ENCODE results near the gene EPB41L5. TPM values are rescaled to one million over a fixed set of nuclear protein-coding genes. Genes with fewer than 3 reads are reported as not detected.
A peak's percentile ranks its signal among the peaks of the same experiment; 100 is the strongest.

EPB41L5 gene
- total RNA-seq, 2 experiments from 2014 or later = 5.6 to 14.1 TPM

GRCh38 chr2:120222186-120223033, 209.5 kb downstream of the EPB41L5 start:
- H3K27ac ChIP-seq (ENCODE audit: low read depth, low read length, poor library complexity, severe bottlenecking) = peak overlapping the region; percentile 78
- no TSS peak for BruUV-seq (replicated peaks)
- H3K36me3 ChIP-seq (ENCODE audit: insufficient read depth, low read length) = peaks cover 24% of the 10 kb centered on the region; the same call in 1 of the 2 replicates
- H3K79me2 ChIP-seq (ENCODE audit: insufficient read depth, low read depth, low read length) = peaks cover 23% of the 10 kb centered on the region
- peaks cover 7% of the 10 kb centered on the region; the same call in 1 of the 2 replicates for H4K20me1 ChIP-seq (ENCODE audit: insufficient read depth, low read length)
- CTCF ChIA-PET (ENCODE audit: unreplicated experiment) = interaction anchor here (0.6 to 0.7 kb wide), 2 partner anchors 48 to 94 kb away, joined by 3 read pairs; no protein-coding TSS in a partner anchor
- POLR2A ChIA-PET = interaction anchor here (1.0 to 1.5 kb wide), 4 partner anchors 9 to 91 kb away, joined by 3 to 12 read pairs (median 4); no protein-coding TSS in a partner anchor
- intact Hi-C loops (cut with micrococcal nuclease; ENCODE audit: unreplicated experiment) = loop anchor here (1.0 to 5.0 kb wide), 3 partner anchors 45 to 465 kb away; partner anchors contain the start of genes EPB41L5 and PTPN4
- peak overlapping the region; percentile 62 for H2AFZ ChIP-seq (ENCODE audit: low read length)
- peak overlapping the region; percentile 84 for H3K4me2 ChIP-seq (ENCODE audit: low read length)
- no peaks in the 10 kb centered on the region for H3K9me3 ChIP-seq (ENCODE audit: low read length)
- peaks cover 46% of the 10 kb centered on the region for H3K4me1 ChIP-seq (ENCODE audit: insufficient read depth, low read length, poor library complexity, severe bottlenecking)
- TF ChIP-seq CTCF (conservative IDR thresholded peaks at IDR 0.05; ENCODE audit: low read length) = no peak
- no peak for TF ChIP-seq EZH2phosphoT487 (IDR thresholded peaks at IDR 0.05; ENCODE audit: borderline replicate concordance, low read depth, low read length)
- no peak for DNase-seq (ENCODE audit: low spot score)
- H3K4me3 ChIP-seq (ENCODE audit: low read depth, low read length, poor library complexity, severe bottlenecking) = peak overlapping the region; percentile 76
- H3K9me2 ChIP-seq (ENCODE audit: insufficient read depth, low read length) = no peaks in the 10 kb centered on the region

GRCh38 chr2:120223034-120223912, 210.4 kb downstream of the EPB41L5 start, which contains the start of gene TMEM185B:
Gene TMEM185B, minus strand, starts transcription at chr2:120223400. Its CDS starts 424 bp downstream, at chr2:120222976.
- peak; percentile 90 for DNase-seq (ENCODE audit: low spot score)
- CTCF ChIA-PET (ENCODE audit: unreplicated experiment) = interaction anchor here (0.6 to 0.7 kb wide), 2 partner anchors 49 to 93 kb away, joined by 3 read pairs; no protein-coding TSS in a partner anchor

More at GRCh38 chr2:120223034-120223912, 210.4 kb downstream of the EPB41L5 start, which contains the start of gene TMEM185B:
- Histone ChIP-seq H3K9me2 (ENCODE audit: insufficient read depth, low read length) (no peaks in the 10 kb centered on the region), H3K4me3 (ENCODE audit: low read depth, low read length, poor library complexity, severe bottlenecking) (peak within 1 kb of the TSS; percentile 76), H3K9me3 (ENCODE audit: low read length) (no peaks in the 10 kb centered on the region), H3K4me1 (ENCODE audit: insufficient read depth, low read length, poor library complexity, severe bottlenecking) (peaks cover 55% of the 10 kb centered on the region), H3K4me2 (ENCODE audit: low read length) (peak within 1 kb of the TSS; percentile 84), H3K27ac (ENCODE audit: low read depth, low read length, poor library complexity, severe bottlenecking) (peak within 1 kb of the TSS; percentile 78), H4K20me1 (ENCODE audit: insufficient read depth, low read length) (peaks cover 7% of the 10 kb centered on the region; the same call in 1 of the 2 replicates), H3K79me2 (ENCODE audit: insufficient read depth, low read depth, low read length) (peaks cover 23% of the 10 kb centered on the region), H3K36me3 (ENCODE audit: insufficient read depth, low read length) (peaks cover 24% of the 10 kb centered on the region; the same call in 1 of the 2 replicates), H2AFZ (ENCODE audit: low read length) (peak within 1 kb of the TSS; percentile 62)
- no TSS peak for BruUV-seq (replicated peaks)
- TF ChIP-seq CTCF (conservative IDR thresholded peaks at IDR 0.05; ENCODE audit: low read length) (peak; percentile 40; the same call in 1 of the 2 replicates), EZH2phosphoT487 (IDR thresholded peaks at IDR 0.05; ENCODE audit: borderline replicate concordance, low read depth, low read length) (no peak)
- POLR2A ChIA-PET = interaction anchor here (1.0 to 1.5 kb wide), 4 partner anchors 8 to 90 kb away, joined by 3 to 12 read pairs (median 4); no protein-coding TSS in a partner anchor
- intact Hi-C loops (cut with micrococcal nuclease; ENCODE audit: unreplicated experiment) = loop anchor here (1.0 to 5.0 kb wide), 3 partner anchors 46 to 466 kb away; partner anchors contain the start of genes EPB41L5 and PTPN4
